IMR-90 (cell line): ENCODE results near the gene CANT1. TPM values are rescaled to one million over a fixed set of nuclear protein-coding genes. Genes with fewer than 3 reads are reported as not detected.

ENCODE experiments used
- ATAC-seq: fragments of 200-7000 bp; cut with Tn5 transposase; 2 replicates; pipeline ENCODE4 v1.9.1; 2020; ENCODE audit warnings: low read depth, mild to moderate bottlenecking, moderate library complexity
- BruUV-seq: library from RNA; stranded (reverse); fragments of 400-500 nt; replicated peaks from 2 replicates; lab custom pipeline; 2021; lab: Mats Ljungman, UMichigan
- CTCF ChIA-PET: fragments of 300-600 bp; formaldehyde crosslinking; extraction: SDS; loops from one replicate; lab custom pipeline; 2021; ENCODE audit warnings: antibody characterized with exemption; lab: Yijun Ruan, JAX
- POLR2A ChIA-PET: fragments of 300-600 bp; sonication (Branson Sonifier 250); formaldehyde crosslinking; loops from one replicate; lab custom pipeline; 2022; ENCODE audit warnings: antibody characterized with exemption; ENCODE audit not compliant: unreplicated experiment; lab: Charles Lee
- DNase-seq: peaks from one replicate; pipeline ENCODE4 v3.0.0; 2013
- H2AFZ ChIP-seq: replicated peaks from 2 replicates; pipeline ENCODE3; 2013; ENCODE audit warnings: low read length, mild to moderate bottlenecking; ENCODE audit not compliant: poor library complexity
- H2AK5ac ChIP-seq: 2 replicates; pipeline ENCODE4 v1.6.1; 2013; ENCODE audit warnings: low read depth, low read length, inconsistent platforms
- H2AK9ac ChIP-seq: replicated peaks from 2 replicates; pipeline ENCODE3; 2013; ENCODE audit warnings: mild to moderate bottlenecking, low read depth, low read length, moderate library complexity; ENCODE audit not compliant: poor library complexity
- H2BK120ac ChIP-seq: 2 replicates; pipeline ENCODE4 v1.6.1; 2013; ENCODE audit warnings: low read depth, low read length, inconsistent platforms
- H2BK15ac ChIP-seq: 3 replicates; pipeline ENCODE4 v1.6.1; 2013; ENCODE audit warnings: low read depth, low read length, inconsistent platforms
- H2BK20ac ChIP-seq: 2 replicates; pipeline ENCODE4 v1.6.1; 2013; ENCODE audit warnings: low read depth, mild to moderate bottlenecking, inconsistent platforms, low read length, moderate library complexity
- H2BK5ac ChIP-seq: 2 replicates; pipeline ENCODE4 v1.6.1; 2013; ENCODE audit warnings: mild to moderate bottlenecking, low read depth, low read length, inconsistent platforms; ENCODE audit not compliant: poor library complexity, severe bottlenecking
- H3K14ac ChIP-seq: replicated peaks from 2 replicates; pipeline ENCODE4 v1.6.1; 2013; ENCODE audit warnings: low read depth, low read length, inconsistent platforms
- H3K18ac ChIP-seq: 2 replicates; pipeline ENCODE4 v1.6.1; 2013; ENCODE audit warnings: low read depth, low read length, control low read depth
- H3K23ac ChIP-seq: 2 replicates; pipeline ENCODE4 v1.6.1; 2013; ENCODE audit warnings: low read depth, low read length, inconsistent platforms
- H3K27ac ChIP-seq: 2 replicates; pipeline ENCODE4 v1.5.1; 2013; ENCODE audit warnings: mild to moderate bottlenecking, control low read depth, low read length; ENCODE audit not compliant: insufficient read depth
- H3K27me3 ChIP-seq: 2 replicates; pipeline ENCODE4 v1.6.1; 2013; ENCODE audit warnings: low read length; ENCODE audit not compliant: control insufficient read depth, insufficient read depth
- H3K36me3 ChIP-seq: 2 replicates; pipeline ENCODE4 v1.6.1; 2013; ENCODE audit warnings: low read length, mixed read lengths; ENCODE audit not compliant: control insufficient read depth, insufficient read depth
- H3K4ac ChIP-seq: 2 replicates; pipeline ENCODE4 v1.6.1; 2013; ENCODE audit warnings: low read depth, low read length, inconsistent platforms
- H3K4me1 ChIP-seq: 2 replicates; pipeline ENCODE4 v1.6.1; 2013; ENCODE audit warnings: low read length, mixed read lengths; ENCODE audit not compliant: control insufficient read depth, insufficient read depth
- H3K4me2 ChIP-seq: 2 replicates; pipeline ENCODE4 v1.6.1; 2013; ENCODE audit warnings: low read depth, mild to moderate bottlenecking, control low read depth, low read length, moderate library complexity
- H3K4me3 ChIP-seq: 2 replicates; pipeline ENCODE4 v1.5.1; 2013; ENCODE audit warnings: low read depth, mild to moderate bottlenecking, control low read depth, low read length, moderate library complexity; ENCODE audit not compliant: insufficient read depth
- H3K56ac ChIP-seq: 2 replicates; pipeline ENCODE4 v1.6.1; 2013; ENCODE audit warnings: low read length, inconsistent platforms; ENCODE audit not compliant: insufficient read depth; ENCODE audit errors: extremely low read depth
- H3K79me1 ChIP-seq, 2 experiments: 2 replicates each; pipeline ENCODE4 v1.6.1; 2013; ENCODE audit warnings: low read length in 2 of 2, inconsistent platforms in 1 of 2, low read depth in 1 of 2
- H3K9ac ChIP-seq: 2 replicates; pipeline ENCODE4 v1.6.1; 2013; ENCODE audit warnings: low read depth, low read length, control low read depth
- H3K9me1 ChIP-seq: 2 replicates; pipeline ENCODE4 v1.6.1; 2013; ENCODE audit warnings: low read length, inconsistent platforms; ENCODE audit not compliant: insufficient read depth
- H3K9me3 ChIP-seq: 2 replicates; pipeline ENCODE4 v1.6.1; 2013; ENCODE audit warnings: low read length; ENCODE audit not compliant: control insufficient read depth, insufficient read depth
- H4K20me1 ChIP-seq: 2 replicates; pipeline ENCODE4 v1.6.1; 2013; ENCODE audit warnings: low read length, inconsistent platforms; ENCODE audit not compliant: insufficient read depth
- H4K5ac ChIP-seq: 2 replicates; pipeline ENCODE4 v1.6.1; 2013; ENCODE audit warnings: mild to moderate bottlenecking, low read depth, low read length, control low read depth
- H4K8ac ChIP-seq, 2 experiments: 2 replicates each; pipeline ENCODE4 v1.6.1; 2013; ENCODE audit warnings: low read depth in 2 of 2, low read length in 2 of 2, control low read depth in 1 of 2, inconsistent platforms in 1 of 2
- H4K91ac ChIP-seq: 2 replicates; pipeline ENCODE4 v1.6.1; 2013; ENCODE audit warnings: low read depth, low read length, inconsistent platforms; ENCODE audit not compliant: insufficient read depth
- BHLHE40 ChIP-seq: fragments of 150-350 bp; IDR thresholded peaks from 2 replicates; pipeline ENCODE4 v1.6.1; 2016; ENCODE audit warnings: mild to moderate bottlenecking, low read depth, low read length
- CEBPB ChIP-seq: IDR thresholded peaks from 2 replicates; pipeline ENCODE4 v1.6.1; 2012; ENCODE audit warnings: low read depth, low read length, improper control_type of control experiment
- CHD1 ChIP-seq: IDR thresholded peaks from 2 replicates; pipeline ENCODE4 v1.6.1; 2012; ENCODE audit warnings: low read depth, low read length, improper control_type of control experiment
- CTCF ChIP-seq: conservative IDR thresholded peaks from 2 replicates; pipeline ENCODE4 v1.5.1; 2012; ENCODE audit warnings: mild to moderate bottlenecking, low read depth, low read length, improper control_type of control experiment
- ELK1 ChIP-seq: fragments of 150-350 bp; IDR thresholded peaks from 2 replicates; pipeline ENCODE4 v1.6.1; 2016; ENCODE audit warnings: low read depth, mild to moderate bottlenecking, low read length, moderate library complexity, borderline replicate concordance
- MAFK ChIP-seq: IDR thresholded peaks from 2 replicates; pipeline ENCODE4 v1.6.1; 2012; ENCODE audit warnings: low read depth, low read length, improper control_type of control experiment
- MAZ ChIP-seq: IDR thresholded peaks from 2 replicates; pipeline ENCODE4 v1.6.1; 2012; ENCODE audit warnings: low read depth, mild to moderate bottlenecking, low read length, improper control_type of control experiment, moderate library complexity, borderline replicate concordance
- MXI1 ChIP-seq: IDR thresholded peaks from 2 replicates; pipeline ENCODE4 v1.6.1; 2012; ENCODE audit warnings: low read depth, mild to moderate bottlenecking, low read length, moderate library complexity, borderline replicate concordance
- NFE2L2 ChIP-seq: fragments of 150-350 bp; IDR thresholded peaks from 2 replicates; pipeline ENCODE4 v1.6.1; 2016; ENCODE audit warnings: low read depth, mild to moderate bottlenecking, low read length
- POLR2A ChIP-seq: IDR thresholded peaks from 2 replicates; pipeline ENCODE4 v1.6.1; 2012; ENCODE audit warnings: mild to moderate bottlenecking, low read depth, low read length
- RAD21 ChIP-seq: IDR thresholded peaks from 2 replicates; pipeline ENCODE4 v1.6.1; 2012; ENCODE audit warnings: low read length, improper control_type of control experiment
- RCOR1 ChIP-seq: IDR thresholded peaks from 2 replicates; pipeline ENCODE4 v1.6.1; 2012; ENCODE audit warnings: mild to moderate bottlenecking, low read length, improper control_type of control experiment; ENCODE audit not compliant: insufficient replicate concordance
- RFX5 ChIP-seq: IDR thresholded peaks from 2 replicates; pipeline ENCODE4 v1.8.0; 2012; ENCODE audit warnings: low read depth, mild to moderate bottlenecking, low read length, moderate library complexity
- SMC3 ChIP-seq: fragments of 150-350 bp; IDR thresholded peaks from 2 replicates; pipeline ENCODE4 v1.6.1; 2016; ENCODE audit warnings: low read depth, mild to moderate bottlenecking, antibody characterized with exemption, low read length, moderate library complexity
- USF2 ChIP-seq: fragments of 150-350 bp; IDR thresholded peaks from 2 replicates; pipeline ENCODE4 v1.6.1; 2017; ENCODE audit warnings: mild to moderate bottlenecking, antibody characterized with exemption, low read length, low read depth
- WGBS, 2 experiments: methylation state at CpG; one replicate each; pipeline versions ENCODE4 v1.1.5 to v1.1.7; 2013; ENCODE audit warnings: missing lambda C conversion rate in 2 of 2; ENCODE audit not compliant: insufficient read length in 1 of 2; ENCODE audit errors: extremely low coverage in 2 of 2; 5-methylcytosine and 5-hydroxymethylcytosine counted together
- dilution Hi-C: fragments of 300-500 bp; cut with HindIII; formaldehyde crosslinking; loops from one replicate; pipeline ENCODE4 v1.14.3; 2018; ENCODE audit warnings: low sequenced_read_pairs; ENCODE audit not compliant: unreplicated experiment
- in situ Hi-C: fragments of 300-500 bp; cut with MboI; formaldehyde crosslinking; loops from 3 replicates; pipeline ENCODE4 v1.14.3; 2019; ENCODE audit warnings: low sequenced_read_pairs, inconsistent platforms, mixed read lengths
- intact Hi-C: fragments of 100-400 bp; cut with micrococcal nuclease; formaldehyde crosslinking; loops from 2 replicates; pipeline ENCODE4 v1.10.0; 2022
- polyA plus RNA-seq, 3 experiments: library from polyadenylated mRNA; depleted of rRNA; stranded (reverse); fragments of >200 nt; gene quantifications; 2 replicates each; pipeline ENCODE4 v1.2.3, GENCODE V29; 2012; ENCODE audit warnings: low replicate concordance in 1 of 3
- total RNA-seq: library from RNA; depleted of rRNA; stranded (reverse); fragments of >200 nt; gene quantifications from 2 replicates; pipeline ENCODE4 v1.2.3, GENCODE V29; 2012

CANT1 gene
- total and polyA plus RNA-seq, 2 of the 4 experiments (the other 2 are of a cell fraction): 51.8 to 73.4 TPM

- H3K9ac ChIP-seq: 0 out of 2 replicates have a peak overlapping the region, but pooled peaks have one; percentile 0
- peak overlapping the region; percentile 79 for H4K91ac ChIP-seq
- H3K9me1 ChIP-seq: peaks cover 25% of the 10 kb centered on the region
- no peaks in the 10 kb centered on the region for H3K36me3 ChIP-seq
- H2AK5ac ChIP-seq: peak overlapping the region; percentile 96
- no peak overlapping the region; the same call in 1 of the 2 replicates for H3K27ac ChIP-seq
- no TSS peak for BruUV-seq
- DNase-seq (no peak), ATAC-seq (peak; percentile 3)
- H2BK5ac ChIP-seq: no peak overlapping the region
- dilution Hi-C loops (no loop called here), intact Hi-C loops (no loop called here), in situ Hi-C loops (no loop called here)
- no peak overlapping the region for H3K4me3 ChIP-seq
- H4K20me1 ChIP-seq: no peaks in the 10 kb centered on the region
- peak overlapping the region; percentile 59 for H2AK9ac ChIP-seq
- peak overlapping the region; percentile 71 to 88; a peak in 2 of 4 replicates for H4K8ac ChIP-seq
- peaks cover 7 to 31% of the 10 kb centered on the region in 2 experiments; a peak in 2 of 4 replicates for H3K79me1 ChIP-seq
- H3K4me2 ChIP-seq: no peak overlapping the region; the same call in 1 of the 2 replicates
- no peaks in the 10 kb centered on the region for H3K9me3 ChIP-seq
- POLR2A ChIA-PET: no interaction called here
- peak overlapping the region; percentile 87 for H3K18ac ChIP-seq
- H2BK15ac ChIP-seq: peak overlapping the region; percentile 82; the same call in 2 of the 3 replicates
- peak overlapping the region; percentile 92 for H2BK120ac ChIP-seq
- H3K23ac ChIP-seq: no peak overlapping the region; the same call in 1 of the 2 replicates
- no peaks in the 10 kb centered on the region for H3K27me3 ChIP-seq
- peak overlapping the region; percentile 58 for H2AFZ ChIP-seq
- peaks cover 27% of the 10 kb centered on the region for H3K4me1 ChIP-seq
- peak overlapping the region; percentile 88; the same call in 1 of the 2 replicates for H4K5ac ChIP-seq
- peak overlapping the region; percentile 82 for H3K4ac ChIP-seq
- WGBS, 2 experiments: 17% methylated on average over 2 of the region's 16 CpGs; no CpG with 5 or more reads in 1 of the 2 experiments
- H3K56ac ChIP-seq: no peak overlapping the region
- H2BK20ac ChIP-seq: peak overlapping the region; percentile 93
- H3K14ac ChIP-seq: peak overlapping the region; percentile 38; the same call in 1 of the 2 replicates
- CTCF ChIA-PET: interaction anchor here (0.7 to 1.0 kb wide), 2 partner anchors 33 to 50 kb away, joined by 3 read pairs; no protein-coding TSS in a partner anchor
- TF ChIP-seq POLR2A (no peak), MAZ (no peak), RCOR1 (no peak), RAD21 (no peak), ELK1 (no peak), MXI1 (no peak), SMC3 (no peak), BHLHE40 (no peak), MAFK (no peak), CEBPB (no peak), NFE2L2 (no peak), USF2 (no peak), CHD1 (no peak), RFX5 (no peak), CTCF (no peak)
Observed at GRCh38 chr17:79027925-79028491, 18.4 kb upstream of the CANT1 start.
